Panc1 (cell line): Measurements from ENCODE around the gene PGA3.
"Not testable (repeated sequence)": the region's sequence is repeated elsewhere in the genome, so short reads cannot be mapped to it uniquely, and the experiment has no call there.

Experiments
- POLR2AphosphoS5 ChIP-seq: IDR thresholded peaks from 2 replicates; pipeline ENCODE4 v1.6.1; 2012; ENCODE audit warnings: mild to moderate bottlenecking, low read depth, low read length, moderate library complexity
- SIN3A ChIP-seq: IDR thresholded peaks from 2 replicates; pipeline ENCODE4 v1.6.1; 2012; ENCODE audit warnings: low read depth, mild to moderate bottlenecking, low read length, moderate library complexity, borderline replicate concordance; ENCODE audit not compliant: insufficient read depth
- TCF7L2 ChIP-seq: IDR thresholded peaks from 2 replicates; pipeline ENCODE4 v1.6.1; 2011; ENCODE audit warnings: mild to moderate bottlenecking, low read depth, low read length, inconsistent platforms
- TF ChIP-seq, protein P1 (sequence below): fragments of 450-650 bp; IDR thresholded peaks from 2 replicates; pipeline ENCODE4 v1.5.1; 2017; ENCODE audit warnings: mild to moderate bottlenecking
- TF ChIP-seq, protein P2 (sequence below), 2 experiments: IDR thresholded peaks; 2 replicates each; pipeline ENCODE4 v1.6.1; 2011 to 2012; ENCODE audit warnings: low read depth in 2 of 2, control low read depth in 1 of 2, low read length in 1 of 2, mild to moderate bottlenecking in 1 of 2, moderate library complexity in 1 of 2; ENCODE audit not compliant: insufficient read depth in 1 of 2

DNA sequence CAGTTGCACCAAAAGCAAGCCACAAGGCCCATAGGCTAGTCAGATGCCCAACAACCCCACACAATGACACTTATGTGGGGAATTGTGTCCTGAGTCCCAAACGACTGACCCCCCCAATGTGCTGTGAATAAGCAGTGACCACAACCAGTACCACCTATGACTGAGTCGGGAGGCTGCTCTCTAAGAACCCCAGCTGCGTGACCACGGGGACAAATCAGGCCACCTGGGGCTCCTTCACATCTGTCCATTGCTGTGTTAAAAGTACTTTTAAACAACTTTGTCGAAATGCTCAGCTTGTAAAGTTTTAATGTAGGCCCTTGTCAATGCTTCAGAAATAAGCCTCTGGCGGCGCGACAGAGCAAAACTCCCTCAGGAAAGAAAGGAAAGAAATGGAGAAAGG, 37.0 kb downstream of the PGA3 start:
- TF ChIP-seq, protein P1, sequence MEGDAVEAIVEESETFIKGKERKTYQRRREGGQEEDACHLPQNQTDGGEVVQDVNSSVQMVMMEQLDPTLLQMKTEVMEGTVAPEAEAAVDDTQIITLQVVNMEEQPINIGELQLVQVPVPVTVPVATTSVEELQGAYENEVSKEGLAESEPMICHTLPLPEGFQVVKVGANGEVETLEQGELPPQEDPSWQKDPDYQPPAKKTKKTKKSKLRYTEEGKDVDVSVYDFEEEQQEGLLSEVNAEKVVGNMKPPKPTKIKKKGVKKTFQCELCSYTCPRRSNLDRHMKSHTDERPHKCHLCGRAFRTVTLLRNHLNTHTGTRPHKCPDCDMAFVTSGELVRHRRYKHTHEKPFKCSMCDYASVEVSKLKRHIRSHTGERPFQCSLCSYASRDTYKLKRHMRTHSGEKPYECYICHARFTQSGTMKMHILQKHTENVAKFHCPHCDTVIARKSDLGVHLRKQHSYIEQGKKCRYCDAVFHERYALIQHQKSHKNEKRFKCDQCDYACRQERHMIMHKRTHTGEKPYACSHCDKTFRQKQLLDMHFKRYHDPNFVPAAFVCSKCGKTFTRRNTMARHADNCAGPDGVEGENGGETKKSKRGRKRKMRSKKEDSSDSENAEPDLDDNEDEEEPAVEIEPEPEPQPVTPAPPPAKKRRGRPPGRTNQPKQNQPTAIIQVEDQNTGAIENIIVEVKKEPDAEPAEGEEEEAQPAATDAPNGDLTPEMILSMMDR, result not testable (repeated sequence)
- not testable (repeated sequence) for TF ChIP-seq POLR2AphosphoS5, SIN3A, TCF7L2
- TF ChIP-seq, protein P2, sequence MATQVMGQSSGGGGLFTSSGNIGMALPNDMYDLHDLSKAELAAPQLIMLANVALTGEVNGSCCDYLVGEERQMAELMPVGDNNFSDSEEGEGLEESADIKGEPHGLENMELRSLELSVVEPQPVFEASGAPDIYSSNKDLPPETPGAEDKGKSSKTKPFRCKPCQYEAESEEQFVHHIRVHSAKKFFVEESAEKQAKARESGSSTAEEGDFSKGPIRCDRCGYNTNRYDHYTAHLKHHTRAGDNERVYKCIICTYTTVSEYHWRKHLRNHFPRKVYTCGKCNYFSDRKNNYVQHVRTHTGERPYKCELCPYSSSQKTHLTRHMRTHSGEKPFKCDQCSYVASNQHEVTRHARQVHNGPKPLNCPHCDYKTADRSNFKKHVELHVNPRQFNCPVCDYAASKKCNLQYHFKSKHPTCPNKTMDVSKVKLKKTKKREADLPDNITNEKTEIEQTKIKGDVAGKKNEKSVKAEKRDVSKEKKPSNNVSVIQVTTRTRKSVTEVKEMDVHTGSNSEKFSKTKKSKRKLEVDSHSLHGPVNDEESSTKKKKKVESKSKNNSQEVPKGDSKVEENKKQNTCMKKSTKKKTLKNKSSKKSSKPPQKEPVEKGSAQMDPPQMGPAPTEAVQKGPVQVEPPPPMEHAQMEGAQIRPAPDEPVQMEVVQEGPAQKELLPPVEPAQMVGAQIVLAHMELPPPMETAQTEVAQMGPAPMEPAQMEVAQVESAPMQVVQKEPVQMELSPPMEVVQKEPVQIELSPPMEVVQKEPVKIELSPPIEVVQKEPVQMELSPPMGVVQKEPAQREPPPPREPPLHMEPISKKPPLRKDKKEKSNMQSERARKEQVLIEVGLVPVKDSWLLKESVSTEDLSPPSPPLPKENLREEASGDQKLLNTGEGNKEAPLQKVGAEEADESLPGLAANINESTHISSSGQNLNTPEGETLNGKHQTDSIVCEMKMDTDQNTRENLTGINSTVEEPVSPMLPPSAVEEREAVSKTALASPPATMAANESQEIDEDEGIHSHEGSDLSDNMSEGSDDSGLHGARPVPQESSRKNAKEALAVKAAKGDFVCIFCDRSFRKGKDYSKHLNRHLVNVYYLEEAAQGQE (IDR thresholded peaks at IDR 0.05; ENCODE audit: insufficient read depth in 1 of 2, low read depth in 2 of 2, low read length in 1 of 2), result not testable (repeated sequence)
